Bronchus fibroblast of lung (primary cell): Measurements from ENCODE around the gene NTPCR. TPM values are rescaled to one million over a fixed set of nuclear protein-coding genes. Genes with fewer than 3 reads are reported as not detected.

Experiments used
- total RNA-seq: library from RNA; depleted of rRNA; stranded (reverse); fragments of >200 nt; gene quantifications from 2 replicates; pipeline ENCODE4 v1.2.3, GENCODE V29; 2015

Gene NTPCR
- total RNA-seq, result 30.3 and 34.3 TPM in 2 replicates

GRCh38 chr1:232950197-232951176 is at the start of gene NTPCR:
TSS of gene NTPCR (plus strand) at chr1:232950611. CDS start at chr1:232950711, 100 bp downstream.

Other genes with a start within 250 kb of the NTPCR start
- 1.9 and 2.2 TPM in 2 replicates for gene MAP10, start 145.2 kb upstream of the NTPCR start, total RNA-seq